GM12891 (cell line): ENCODE data around the gene ZNF541.

Source experiments
- DNase-seq: peaks from one replicate; pipeline ENCODE4 v3.0.0; 2011; ENCODE audit warnings: low spot score; ENCODE audit not compliant: insufficient read length
- FAIRE-seq: peaks from 2 replicates; lab custom pipeline; 2011; peaks lifted over from hg19 to GRCh38; lab: Jason Lieb, UNC
- PAX5 ChIP-seq: IDR thresholded peaks from 2 replicates; pipeline ENCODE4 v1.6.1; 2011; ENCODE audit warnings: low read length, moderate library complexity, mild to moderate bottlenecking; ENCODE audit not compliant: insufficient read depth, severe bottlenecking
- POLR2A ChIP-seq: IDR thresholded peaks from 2 replicates; pipeline ENCODE4 v1.6.1; 2011; ENCODE audit warnings: low read depth, low read length, control low read depth
- POLR2AphosphoS5 ChIP-seq: IDR thresholded peaks from 2 replicates; pipeline ENCODE4 v1.6.1; 2011; ENCODE audit warnings: low read depth, low read length, control low read depth
- POU2F2 ChIP-seq: IDR thresholded peaks from 2 replicates; pipeline ENCODE4 v1.6.1; 2011; ENCODE audit warnings: low read depth, mild to moderate bottlenecking, control low read depth, low read length, moderate library complexity
- SPI1 ChIP-seq: IDR thresholded peaks from 2 replicates; pipeline ENCODE4 v1.6.1; 2011; ENCODE audit warnings: low read depth, low read length, control low read depth
- TAF1 ChIP-seq: IDR thresholded peaks from 2 replicates; pipeline ENCODE4 v1.6.1; 2011; ENCODE audit warnings: low read depth, low read length, control low read depth

Gene ZNF541

DNA sequence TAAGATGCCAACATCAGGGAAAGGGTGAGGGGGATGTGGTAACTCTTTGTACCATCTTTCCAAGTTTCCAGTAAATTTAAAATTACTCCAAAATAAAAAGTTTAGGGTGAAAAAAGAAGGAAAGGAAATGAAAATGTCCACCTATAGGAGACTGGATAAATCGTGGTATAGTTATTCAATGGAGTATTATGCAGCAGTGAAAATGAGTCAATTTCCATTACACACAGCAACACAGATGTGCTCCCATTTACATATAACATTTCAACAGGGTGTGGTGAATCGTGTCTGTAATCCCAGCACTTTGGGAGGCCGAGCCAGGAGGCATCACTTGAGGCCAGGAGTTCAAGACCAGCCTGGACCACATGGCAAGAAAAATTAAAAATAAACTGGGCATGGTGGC lies 7.4 kb upstream of the ZNF541 start:
- TF ChIP-seq POLR2AphosphoS5 (no peak), PAX5 (no peak)
- DNase-seq: no peak
- FAIRE-seq: no peak

DNA sequence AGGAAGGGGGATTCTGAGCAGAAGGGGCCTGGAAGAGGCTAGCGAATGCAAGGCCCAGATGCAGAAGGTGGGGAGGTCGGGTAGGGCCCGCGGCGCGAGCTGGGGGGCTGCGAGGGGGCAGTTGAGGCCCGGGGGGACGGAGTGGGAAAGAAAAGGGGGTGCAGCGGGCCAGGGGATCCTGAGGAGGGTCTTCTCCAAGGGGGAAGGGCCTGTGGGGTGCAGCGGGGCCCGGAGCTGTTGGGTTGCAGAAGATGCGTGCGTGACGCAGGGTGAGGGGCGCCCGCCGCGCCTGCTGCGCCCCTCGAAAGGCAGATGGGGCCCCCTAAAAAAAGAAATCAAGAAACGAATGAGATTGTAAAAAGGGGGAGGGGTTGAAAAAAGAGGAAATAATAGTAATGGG lies 313 bp downstream of the ZNF541 start:
- FAIRE-seq (no peak), DNase-seq (no peak)
- no peak for TF ChIP-seq SPI1
- no peak for TF ChIP-seq PAX5
- no peak for TF ChIP-seq POLR2A
- TF ChIP-seq POLR2AphosphoS5: no peak
- TF ChIP-seq POU2F2: no peak
- no peak for TF ChIP-seq TAF1

DNA sequence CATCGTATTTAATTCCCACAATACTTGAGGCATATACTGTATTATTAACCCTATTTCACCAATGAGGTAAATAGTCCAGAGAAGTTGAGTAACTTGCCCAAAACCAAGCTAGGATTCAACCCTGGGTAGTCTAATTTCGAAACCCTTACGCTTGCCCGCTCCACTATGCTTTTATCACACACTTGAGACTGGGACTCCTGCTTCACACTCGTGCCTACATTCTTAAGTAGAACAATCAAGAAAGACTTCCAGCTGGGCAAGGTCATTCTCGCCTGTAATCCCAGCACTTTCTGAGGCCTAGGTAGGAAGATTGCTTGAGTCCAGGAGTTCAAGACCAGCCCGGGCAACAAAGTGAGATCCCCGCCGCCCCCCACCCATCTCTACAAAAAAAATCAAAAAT lies 3.6 kb downstream of the ZNF541 start:
- no peak for FAIRE-seq
- DNase-seq: no peak
- TF ChIP-seq TAF1 (no peak), SPI1 (no peak), POLR2AphosphoS5 (no peak)

DNA sequence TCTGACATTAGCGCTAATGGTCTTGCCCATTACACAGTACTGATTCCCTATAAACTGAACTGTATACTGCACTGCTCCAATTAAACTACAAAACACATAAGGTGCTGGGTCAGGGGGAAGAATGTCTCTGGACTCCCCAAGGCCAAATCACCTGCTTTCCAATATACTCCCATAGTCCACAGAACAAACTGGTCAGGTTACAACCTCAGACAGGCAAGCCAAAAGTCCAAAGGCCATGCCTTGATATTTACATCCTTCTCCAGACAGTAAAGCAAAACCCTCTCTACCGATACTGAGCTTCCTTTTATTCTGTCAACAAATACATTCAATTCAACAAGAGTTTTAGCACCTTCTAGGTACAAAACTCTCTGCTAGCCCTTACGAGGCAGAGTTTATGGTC lies 8.9 kb downstream of the ZNF541 start:
- DNase-seq: no peak
- no peak for FAIRE-seq
- TF ChIP-seq TAF1 (no peak), PAX5 (no peak), POLR2A (no peak), POU2F2 (no peak), POLR2AphosphoS5 (no peak), SPI1 (no peak)

DNA sequence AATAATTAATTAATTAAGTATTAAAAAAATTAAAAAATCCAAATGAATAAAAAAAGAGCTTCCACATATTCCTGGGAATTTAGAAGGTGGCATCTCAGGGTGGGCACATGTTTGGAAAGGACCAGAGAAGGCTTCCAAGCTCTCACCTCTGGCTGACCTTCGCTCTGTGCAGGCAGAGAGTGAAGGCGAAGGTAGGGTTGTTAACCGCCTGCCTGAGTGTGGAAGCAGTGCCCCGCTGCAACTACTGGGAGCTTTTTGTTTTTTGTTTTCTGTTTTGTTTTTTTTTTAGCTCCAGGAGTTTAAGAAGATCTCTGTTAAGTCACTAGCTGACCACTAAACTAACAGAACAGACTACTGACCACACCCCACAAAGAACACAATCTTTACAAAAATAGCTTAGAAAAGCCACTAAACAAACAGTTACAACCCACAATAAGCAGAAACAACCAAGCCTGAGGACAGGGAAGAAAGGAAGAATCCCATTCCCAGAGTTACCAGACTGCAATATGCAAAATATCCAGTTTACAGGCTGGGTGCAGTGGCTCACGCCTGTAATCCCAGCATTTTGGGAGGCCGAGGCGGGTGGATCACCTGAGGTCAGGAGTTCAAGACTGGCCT lies 11.4 kb downstream of the ZNF541 start:
- TF ChIP-seq PAX5 (no peak), SPI1 (no peak), POLR2AphosphoS5 (no peak), TAF1 (no peak), POU2F2 (no peak), POLR2A (no peak)
- DNase-seq (no peak), FAIRE-seq (no peak)

DNA sequence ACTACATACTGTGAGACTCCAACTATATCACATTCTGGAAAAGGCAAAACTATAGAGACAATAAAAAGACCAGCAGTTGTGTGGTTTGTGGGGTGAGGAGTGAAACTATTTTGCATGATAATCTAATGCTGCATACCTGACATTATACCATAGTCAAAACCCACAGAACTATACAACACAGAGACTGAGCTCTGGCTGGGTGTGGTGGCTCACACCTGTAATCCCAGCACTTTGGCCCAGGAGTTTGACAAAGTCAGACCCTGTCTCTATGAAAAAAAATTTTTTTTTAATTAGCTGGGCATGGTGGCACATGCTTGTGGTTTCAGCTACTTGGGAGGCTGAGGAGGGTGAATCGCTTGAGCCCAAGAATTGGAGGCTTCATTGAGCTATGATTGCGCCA lies 11.9 kb downstream of the ZNF541 start:
- TF ChIP-seq PAX5 (no peak), POLR2A (no peak), POLR2AphosphoS5 (no peak), TAF1 (no peak), SPI1 (no peak), POU2F2 (no peak)
- FAIRE-seq (peak; percentile 43), DNase-seq (no peak)

DNA sequence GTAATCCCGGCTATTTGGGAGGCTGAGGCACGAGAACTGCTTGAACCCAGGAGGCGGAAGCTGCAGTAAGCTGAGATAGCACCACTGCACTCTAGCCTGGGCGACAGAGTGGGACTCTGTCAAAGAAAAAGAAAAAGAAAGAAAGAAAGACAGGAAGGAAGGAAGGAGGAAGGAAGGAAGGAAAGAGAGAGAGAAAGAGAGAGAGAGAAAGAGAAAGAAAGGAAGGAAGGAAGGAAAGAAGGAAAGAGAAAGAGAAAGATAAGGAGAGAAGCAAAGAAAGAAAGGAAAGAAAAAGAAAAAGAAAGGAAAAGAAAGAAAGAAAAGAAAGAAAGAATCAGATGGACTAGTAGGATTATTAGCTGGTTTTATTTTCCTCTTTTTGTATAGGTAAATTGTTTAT lies 22.8 kb downstream of the ZNF541 start:
- DNase-seq (no peak), FAIRE-seq (no peak)
- TF ChIP-seq POLR2A (no peak), POLR2AphosphoS5 (no peak), POU2F2 (no peak), TAF1 (no peak), SPI1 (no peak), PAX5 (no peak)

DNA sequence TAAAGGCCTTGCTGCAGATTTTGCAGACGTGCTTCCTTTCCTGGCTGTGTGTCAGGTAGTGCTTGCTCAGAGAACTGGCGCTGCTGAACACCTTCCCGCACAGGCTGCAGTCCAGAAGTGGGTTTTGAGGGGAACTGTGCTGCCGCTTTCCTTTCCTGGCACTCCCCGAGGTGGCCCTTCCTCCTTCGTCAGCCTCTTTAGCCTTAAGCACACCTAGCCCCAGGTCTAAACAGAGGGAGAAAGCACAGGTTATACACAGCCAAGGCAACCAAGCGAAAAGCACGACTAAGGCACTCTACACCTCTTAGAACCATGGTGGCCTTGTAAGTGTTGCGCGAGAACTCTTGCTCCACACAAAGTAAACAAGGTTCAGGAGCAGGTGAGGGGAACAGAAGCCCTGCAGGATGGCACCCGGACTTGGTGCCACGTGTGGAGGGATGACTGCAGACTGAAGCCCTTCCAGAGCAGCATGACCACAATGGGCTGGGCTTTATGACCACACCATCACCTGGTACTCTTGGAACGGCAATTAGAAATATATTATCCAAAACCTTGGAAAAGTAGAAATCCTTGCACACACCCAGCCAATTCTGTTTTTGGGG lies 23.6 kb downstream of the ZNF541 start:
- FAIRE-seq: no peak
- no peak for TF ChIP-seq POLR2AphosphoS5
- no peak for TF ChIP-seq SPI1
- no peak for TF ChIP-seq POLR2A
- TF ChIP-seq POU2F2: no peak
- no peak for TF ChIP-seq TAF1
- no peak for TF ChIP-seq PAX5
- DNase-seq: no peak

DNA sequence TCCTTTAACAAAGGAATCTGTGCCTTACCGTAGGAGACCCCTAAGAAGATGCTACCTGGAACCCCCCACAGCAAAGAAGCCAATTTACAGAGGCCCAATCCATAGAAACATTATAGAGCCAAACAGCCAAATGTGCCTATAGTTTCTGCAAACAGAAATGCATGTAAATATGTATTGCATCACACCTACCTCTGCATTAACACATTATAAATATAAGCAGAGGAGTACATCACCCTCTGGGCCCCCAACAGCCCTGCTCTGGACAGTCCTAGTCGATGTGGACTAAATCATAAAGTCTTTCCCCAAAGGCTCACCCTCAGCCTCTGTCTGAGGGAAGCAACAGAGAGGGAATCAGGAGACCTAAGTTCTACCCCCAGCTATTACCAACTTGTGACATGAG lies 25.7 kb downstream of the ZNF541 start:
- TF ChIP-seq SPI1 (no peak), POU2F2 (no peak), POLR2A (no peak), POLR2AphosphoS5 (no peak), PAX5 (no peak), TAF1 (no peak)
- FAIRE-seq: no peak
- no peak for DNase-seq

DNA sequence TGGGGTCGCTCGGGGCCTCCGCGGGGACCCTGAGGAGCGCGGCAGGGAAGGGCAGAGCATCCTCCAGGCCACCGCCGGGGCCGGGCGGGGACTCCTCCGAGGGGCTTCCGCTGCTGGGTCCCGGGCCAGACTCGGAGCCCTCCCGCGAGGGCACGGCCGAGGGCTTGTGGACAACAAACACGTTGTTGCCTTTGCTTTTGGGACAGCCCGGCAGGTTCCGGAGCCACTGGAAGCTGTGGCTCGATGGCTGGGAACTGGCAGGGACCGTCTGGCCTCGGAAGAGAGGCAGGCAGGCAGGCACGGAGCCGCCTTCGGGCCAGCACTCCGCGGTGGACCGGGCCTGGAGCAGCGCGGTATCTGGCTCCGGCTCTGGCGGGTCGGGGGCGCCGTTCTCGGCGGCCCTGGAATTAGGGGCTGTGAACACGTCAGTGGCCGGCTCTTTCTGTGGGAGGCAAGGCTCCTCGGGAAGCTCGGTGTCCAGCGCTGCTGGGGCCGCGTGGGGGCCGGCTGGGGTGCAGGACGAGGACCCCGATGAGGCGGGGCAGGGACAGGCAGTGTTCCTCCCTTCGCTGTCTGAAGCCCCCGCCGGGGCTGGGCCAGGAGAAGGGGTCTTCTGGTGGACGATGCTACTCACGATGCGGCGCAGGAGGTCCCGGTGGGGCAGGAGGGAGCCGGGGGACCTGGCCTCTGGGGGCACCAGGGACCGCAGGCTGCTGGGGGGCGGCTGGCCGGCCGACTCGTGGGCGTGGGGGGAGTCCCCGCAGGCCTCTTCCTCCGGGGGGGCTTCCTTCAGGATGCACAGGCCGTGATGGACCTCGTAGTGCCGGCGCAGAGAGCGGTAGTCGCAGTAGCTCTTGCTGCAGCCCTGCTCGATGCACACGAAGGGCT lies 27.6 kb downstream of the ZNF541 start:
- DNase-seq (no peak), FAIRE-seq (no peak)
- TF ChIP-seq POU2F2 (no peak), POLR2AphosphoS5 (no peak), TAF1 (no peak), PAX5 (no peak), POLR2A (no peak), SPI1 (no peak)
